ENCODE data around the gene PPIB.
A peak's percentile ranks its signal among the peaks of the same experiment; 100 is the strongest.

PPIB gene

DNA sequence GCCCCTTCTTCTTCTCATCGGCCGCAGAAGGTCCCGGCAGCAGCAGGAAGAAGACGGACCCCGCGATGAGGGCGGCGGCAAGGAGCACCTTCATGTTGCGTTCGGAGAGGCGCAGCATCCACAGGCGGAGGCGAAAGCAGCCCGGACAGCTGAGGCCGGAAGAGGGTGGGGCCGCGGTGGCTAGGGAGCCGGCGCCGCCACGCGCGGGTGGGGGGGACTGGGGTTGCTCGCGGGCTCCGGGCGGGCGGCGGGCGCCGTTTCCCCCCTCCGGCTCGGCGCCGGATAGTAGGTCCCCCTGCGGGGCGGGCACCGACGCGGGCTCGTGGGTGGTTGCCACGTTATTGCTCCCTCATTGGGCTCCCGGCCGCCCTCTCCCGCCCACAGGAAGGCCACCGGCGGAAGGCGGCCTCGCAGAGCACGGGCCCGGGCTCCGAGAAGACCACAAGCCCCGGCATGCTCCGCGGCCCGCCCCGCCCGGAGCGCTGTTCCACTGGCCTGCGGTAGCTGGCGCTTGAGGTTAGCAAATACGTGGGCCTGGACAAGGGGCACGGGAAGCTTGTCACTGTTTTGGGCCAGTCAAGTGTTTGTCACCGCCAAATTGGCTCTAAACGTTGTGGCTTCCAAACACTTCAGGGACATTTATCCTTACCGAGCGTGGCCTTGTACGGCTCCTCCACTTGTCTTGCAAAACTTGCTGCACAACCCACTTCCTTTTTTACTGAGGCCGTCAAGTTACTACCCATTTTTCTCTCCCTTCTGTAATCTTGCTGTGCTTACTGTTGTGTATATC is at the start of gene PPIB:
TSS of gene PPIB (minus strand) at position 154 of the 790 bp plus-strand sequence. CDS start at position 118, 36 bp downstream.
- H3K4me3 Mint-ChIP-seq: peak within 1 kb of the TSS; percentile 92
- peaks cover 59% of the 10 kb centered on the region for H3K4me1 Mint-ChIP-seq
- H3K27ac Mint-ChIP-seq: peak within 1 kb of the TSS; percentile 93
- no peaks in the 10 kb centered on the region for H3K27me3 Mint-ChIP-seq
- H3K36me3 Mint-ChIP-seq (ENCODE audit: low read depth): peaks cover 33% of the 10 kb centered on the region
- DNase-seq (peak; percentile 98), ATAC-seq (peak; percentile 95)
- no peaks in the 10 kb centered on the region for H3K9me3 Mint-ChIP-seq

DNA sequence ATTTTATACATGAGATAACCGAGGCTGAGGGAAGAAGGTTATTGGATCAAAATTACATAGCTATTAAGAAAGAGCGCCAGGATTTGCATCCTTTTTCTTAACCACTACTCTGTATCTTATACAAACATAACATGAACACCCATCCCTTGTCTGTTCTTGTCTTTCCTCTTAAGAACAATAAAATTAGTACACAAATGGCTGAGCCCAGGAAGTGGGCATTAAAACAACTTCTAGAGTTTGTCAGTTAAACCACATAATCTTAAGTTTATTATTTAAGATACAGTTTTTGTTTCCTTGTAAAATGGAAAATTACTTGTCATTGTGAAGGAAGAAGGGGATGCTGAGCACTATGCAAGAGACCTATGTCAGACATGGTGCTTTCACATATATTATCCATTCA is 48.9 kb upstream of the PPIB start:
- DNase-seq (no peak), ATAC-seq (no peak)
- Mint-ChIP-seq H3K36me3 (ENCODE audit: low read depth) (peaks cover 19% of the 10 kb centered on the region), H3K9me3 (no peaks in the 10 kb centered on the region), H3K4me1 (peaks cover 10% of the 10 kb centered on the region), H3K4me3 (no peak overlapping the region), H3K27ac (no peak overlapping the region), H3K27me3 (no peaks in the 10 kb centered on the region)

DNA sequence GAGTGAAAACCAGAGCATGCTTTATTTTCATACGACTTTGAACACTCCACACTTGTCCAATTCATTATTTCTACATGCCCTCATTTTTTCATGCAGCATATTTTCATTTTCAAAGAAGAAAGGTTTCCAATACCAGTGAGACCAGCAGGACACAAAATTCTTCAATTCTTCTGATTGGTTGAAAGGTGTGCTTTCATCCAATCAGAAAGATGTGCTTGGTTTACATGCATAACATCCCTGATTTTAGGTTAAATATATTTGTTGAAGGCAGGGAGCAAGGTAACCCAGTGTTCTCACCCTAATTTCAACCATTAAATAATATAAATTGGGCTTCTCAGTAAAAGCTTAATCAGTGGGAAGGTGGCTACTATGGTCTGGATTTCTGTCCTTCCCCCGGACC is 47.5 kb upstream of the PPIB start:
- Mint-ChIP-seq H3K4me1 (peaks cover 7% of the 10 kb centered on the region), H3K27ac (no peak overlapping the region), H3K36me3 (ENCODE audit: low read depth) (peaks cover 19% of the 10 kb centered on the region), H3K27me3 (no peaks in the 10 kb centered on the region), H3K4me3 (no peak overlapping the region), H3K9me3 (no peaks in the 10 kb centered on the region)
- DNase-seq: no peak
- ATAC-seq: no peak

DNA sequence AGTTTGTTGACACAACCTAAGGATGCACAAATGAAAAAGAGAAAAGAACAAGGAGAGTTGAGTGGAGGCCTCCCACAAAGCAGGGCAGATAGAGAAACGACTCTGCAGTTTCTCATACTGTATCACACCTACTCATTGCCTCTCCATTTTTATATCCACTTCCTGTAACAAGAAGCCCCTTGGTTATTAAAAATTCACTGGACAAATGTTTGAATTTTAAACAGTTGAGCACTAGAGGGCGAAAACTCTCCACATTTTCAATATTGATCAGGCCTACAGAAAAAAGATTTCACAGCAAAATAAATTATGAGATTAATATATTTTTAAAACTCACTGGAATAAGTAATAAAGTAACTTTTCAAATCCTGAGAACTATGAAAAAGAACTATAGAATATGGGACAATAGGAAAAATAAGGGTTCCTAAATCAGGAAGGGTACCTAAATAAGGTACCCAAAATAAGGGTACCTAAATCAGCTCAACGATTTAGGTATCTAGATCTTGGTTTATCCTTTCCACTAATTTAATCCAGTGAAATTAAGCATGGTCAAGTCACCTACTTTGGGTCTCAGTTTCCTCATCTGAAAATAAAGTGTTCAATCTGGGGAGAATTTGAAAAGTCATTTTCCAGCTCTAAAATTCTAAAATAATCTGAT is 47.0 kb upstream of the PPIB start:
- Mint-ChIP-seq H3K4me1 (peaks cover 7% of the 10 kb centered on the region), H3K9me3 (no peaks in the 10 kb centered on the region), H3K36me3 (ENCODE audit: low read depth) (peaks cover 19% of the 10 kb centered on the region), H3K27me3 (no peaks in the 10 kb centered on the region), H3K4me3 (no peak overlapping the region), H3K27ac (no peak overlapping the region)
- ATAC-seq (peak; percentile 40), DNase-seq (no peak)

DNA sequence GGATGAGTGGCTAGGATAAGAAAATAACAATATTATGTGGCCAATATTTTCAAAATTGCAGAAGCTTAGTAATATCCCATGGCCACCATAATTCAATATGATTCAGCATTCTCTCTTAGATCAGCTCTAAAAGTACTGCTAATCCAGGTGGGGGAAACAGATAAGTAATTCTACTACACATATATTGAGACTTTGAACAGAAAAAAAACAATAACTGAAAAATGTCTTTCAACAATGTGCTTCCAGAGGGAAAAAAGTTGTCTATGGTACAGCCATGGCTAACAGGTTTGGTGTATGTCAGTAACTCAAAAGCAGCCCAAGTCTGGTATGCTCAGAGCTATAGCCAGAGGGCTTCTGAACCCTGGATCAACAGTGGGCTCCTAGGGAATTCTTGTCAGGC is 42.4 kb upstream of the PPIB start:
- ATAC-seq (no peak), DNase-seq (no peak)
- H3K4me3 Mint-ChIP-seq: no peak overlapping the region
- H3K9me3 Mint-ChIP-seq: no peaks in the 10 kb centered on the region
- no peaks in the 10 kb centered on the region for H3K27me3 Mint-ChIP-seq
- H3K27ac Mint-ChIP-seq: no peak overlapping the region
- peaks cover 7% of the 10 kb centered on the region for H3K4me1 Mint-ChIP-seq
- peaks cover 19% of the 10 kb centered on the region for H3K36me3 Mint-ChIP-seq (ENCODE audit: low read depth)

DNA sequence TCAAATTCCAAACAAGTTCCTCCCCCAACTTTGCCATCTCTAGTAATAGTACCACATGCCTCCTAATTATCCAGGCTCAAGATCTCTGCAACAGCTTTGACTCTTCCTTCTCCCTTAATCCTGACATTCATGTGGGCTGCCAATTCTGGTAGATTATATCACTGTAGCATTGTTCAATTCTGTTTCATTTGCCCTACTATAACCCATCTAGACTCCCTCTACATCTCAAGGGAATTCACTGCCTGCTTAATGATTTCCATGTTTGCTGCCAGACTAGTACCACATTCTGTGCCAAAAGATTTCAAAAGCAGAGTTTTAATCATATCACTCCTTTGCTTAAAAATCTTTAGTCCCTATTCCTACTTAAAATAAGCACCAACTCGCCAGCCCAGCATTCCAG is 34.6 kb upstream of the PPIB start:
- ATAC-seq (no peak), DNase-seq (no peak)
- peaks cover 12% of the 10 kb centered on the region for H3K36me3 Mint-ChIP-seq (ENCODE audit: low read depth)
- H3K4me1 Mint-ChIP-seq: no peaks in the 10 kb centered on the region
- H3K9me3 Mint-ChIP-seq: no peaks in the 10 kb centered on the region
- H3K27ac Mint-ChIP-seq: no peak overlapping the region
- no peaks in the 10 kb centered on the region for H3K27me3 Mint-ChIP-seq
- H3K4me3 Mint-ChIP-seq: no peak overlapping the region

DNA sequence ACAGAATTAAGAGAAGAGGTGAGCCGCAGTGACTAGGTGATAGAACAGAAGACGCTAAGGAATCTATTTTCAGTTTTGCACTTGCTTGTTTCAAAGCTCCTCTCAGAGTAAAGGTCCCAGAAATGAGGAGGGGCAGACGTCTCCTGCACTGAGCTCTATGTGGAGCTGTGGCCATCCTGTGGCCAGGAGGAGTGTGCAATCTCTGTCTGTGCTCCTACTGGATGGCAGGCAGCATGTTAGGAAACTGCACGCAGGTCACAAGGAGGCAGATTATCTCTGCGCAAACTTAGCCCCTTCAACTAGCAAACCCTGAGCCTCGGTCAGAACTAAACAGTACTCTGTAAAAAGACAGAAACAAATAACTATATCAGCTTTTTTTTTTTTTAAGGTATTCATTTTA is 31.1 kb upstream of the PPIB start:
- H3K27me3 Mint-ChIP-seq: no peaks in the 10 kb centered on the region
- H3K4me3 Mint-ChIP-seq: no peak overlapping the region
- H3K36me3 Mint-ChIP-seq (ENCODE audit: low read depth): peaks cover 6% of the 10 kb centered on the region
- no peaks in the 10 kb centered on the region for H3K9me3 Mint-ChIP-seq
- peaks cover 3% of the 10 kb centered on the region for H3K4me1 Mint-ChIP-seq
- ATAC-seq: no peak
- no peak overlapping the region for H3K27ac Mint-ChIP-seq
- no peak for DNase-seq

DNA sequence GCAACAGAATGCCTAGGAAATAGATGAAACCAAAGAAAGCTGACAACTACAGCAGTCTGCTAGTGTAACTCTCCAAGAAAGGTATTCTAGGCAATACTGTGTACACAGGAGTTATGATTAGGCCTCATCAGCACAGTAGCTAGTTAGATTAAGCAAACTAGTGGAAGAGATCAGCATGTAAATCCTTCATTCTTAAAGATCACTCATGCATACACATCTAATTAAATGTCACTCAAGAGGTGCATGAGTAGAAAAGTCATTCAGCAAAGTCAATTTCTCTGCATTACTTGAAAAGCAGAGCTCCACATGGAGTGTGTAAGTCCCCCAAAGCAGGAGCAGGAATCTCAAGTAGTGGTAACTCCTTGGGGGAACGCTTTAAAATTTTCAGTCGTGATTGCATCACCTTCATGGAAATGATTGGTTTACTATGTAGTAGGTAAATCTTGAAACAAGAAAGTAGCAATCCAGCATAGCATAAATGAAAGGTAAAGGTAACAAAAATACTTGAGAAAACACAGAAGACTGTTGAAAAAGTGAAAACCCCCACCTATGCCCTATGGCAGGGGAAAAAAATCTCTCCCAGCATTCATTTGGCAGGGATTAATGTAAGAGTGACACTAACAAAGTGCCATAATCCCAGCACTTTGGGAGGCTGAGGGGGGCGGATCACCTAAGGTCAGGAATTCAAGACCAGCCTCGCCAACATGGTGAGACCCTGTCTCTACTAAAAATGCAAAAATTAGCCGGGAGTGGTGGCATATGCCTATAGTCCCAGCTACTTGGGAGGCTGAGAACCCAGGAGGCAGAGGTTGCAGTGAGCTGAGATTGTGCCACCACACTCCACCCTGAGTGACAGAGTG is 29.4 kb upstream of the PPIB start:
- no peak overlapping the region for H3K4me3 Mint-ChIP-seq
- H3K36me3 Mint-ChIP-seq (ENCODE audit: low read depth): peaks cover 9% of the 10 kb centered on the region
- H3K9me3 Mint-ChIP-seq: no peaks in the 10 kb centered on the region
- H3K27ac Mint-ChIP-seq: no peak overlapping the region
- ATAC-seq (no peak), DNase-seq (no peak)
- H3K27me3 Mint-ChIP-seq: no peaks in the 10 kb centered on the region
- peaks cover 16% of the 10 kb centered on the region for H3K4me1 Mint-ChIP-seq

DNA sequence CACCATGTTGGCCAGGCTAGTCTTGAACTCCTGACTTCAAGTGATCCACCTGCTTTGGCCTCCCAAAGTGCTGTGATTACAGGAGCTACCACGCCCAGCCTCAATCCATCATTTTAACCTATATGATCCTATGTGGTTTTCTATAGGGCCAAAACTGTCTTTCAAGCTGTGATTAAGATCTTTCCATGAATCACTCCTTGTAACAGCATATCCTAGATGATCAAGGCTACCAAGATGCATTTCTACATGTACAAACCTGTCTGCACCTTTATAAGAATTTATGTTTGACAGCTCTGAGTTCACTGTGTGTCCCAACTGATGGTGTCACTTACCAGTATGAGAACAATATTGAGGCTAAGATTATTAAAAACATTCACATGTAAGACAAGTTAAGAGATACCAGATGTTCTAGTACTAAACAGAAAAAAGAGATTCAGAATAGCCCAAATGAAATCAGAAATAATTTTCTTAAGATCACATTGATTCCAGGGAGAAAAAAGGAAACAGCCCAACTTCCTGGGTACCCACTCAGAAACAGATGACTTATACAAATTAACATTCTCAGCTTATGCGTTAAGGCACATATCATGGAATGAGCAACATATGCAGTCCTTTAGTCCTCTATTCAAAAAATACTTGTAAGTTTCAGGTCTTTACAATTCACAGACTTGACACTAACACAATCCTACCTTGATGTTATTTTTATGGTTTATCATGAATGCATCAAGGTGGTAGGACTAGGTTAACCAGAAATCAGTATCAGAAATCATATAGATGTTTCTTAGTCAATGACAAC is 24.8 kb upstream of the PPIB start:
- Mint-ChIP-seq H3K36me3 (ENCODE audit: low read depth) (peaks cover 10% of the 10 kb centered on the region), H3K4me3 (no peak overlapping the region), H3K27me3 (no peaks in the 10 kb centered on the region), H3K27ac (peak overlapping the region; percentile 37), H3K9me3 (no peaks in the 10 kb centered on the region), H3K4me1 (peaks cover 16% of the 10 kb centered on the region)
- no peak for DNase-seq
- ATAC-seq: no peak

DNA sequence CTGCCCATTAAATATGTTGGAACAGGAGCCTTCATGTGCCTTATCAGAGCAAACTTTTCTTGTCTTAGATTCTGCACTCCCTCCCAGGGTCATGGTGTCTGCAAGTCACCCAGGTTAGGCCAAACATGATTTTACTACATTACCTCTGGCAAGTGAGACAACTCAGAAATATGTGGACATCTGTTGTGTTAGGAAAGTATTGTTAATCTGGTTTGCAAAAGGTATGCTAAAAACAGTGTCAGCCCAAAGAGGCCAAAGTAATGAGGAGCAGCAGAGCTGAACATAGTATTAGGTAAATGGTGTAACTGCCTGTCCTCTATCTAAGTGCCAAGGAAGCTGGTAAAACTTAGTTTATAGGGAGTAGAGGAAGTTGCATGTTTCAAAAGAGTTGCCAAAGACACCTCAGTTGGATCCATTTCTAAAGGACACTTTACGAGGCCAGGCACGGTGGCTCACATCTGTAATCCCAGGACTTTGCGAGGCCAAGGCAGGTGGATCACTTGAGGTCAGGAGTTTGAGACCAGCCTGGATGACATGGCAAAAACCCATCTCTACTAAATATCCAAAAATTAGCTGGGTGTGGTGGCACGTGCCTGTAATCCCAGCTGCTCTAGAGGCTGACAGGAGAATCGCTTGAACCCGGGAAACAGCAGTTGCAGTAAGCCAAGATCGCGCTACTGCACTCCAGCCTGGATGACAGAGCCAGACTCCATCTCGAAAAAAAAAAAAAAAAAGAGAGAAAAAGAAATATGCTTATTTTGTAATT is 22.5 kb upstream of the PPIB start:
- Mint-ChIP-seq H3K27ac (no peak overlapping the region), H3K36me3 (ENCODE audit: low read depth) (peaks cover 10% of the 10 kb centered on the region), H3K4me1 (peaks cover 16% of the 10 kb centered on the region), H3K9me3 (no peaks in the 10 kb centered on the region), H3K4me3 (no peak overlapping the region), H3K27me3 (no peaks in the 10 kb centered on the region)
- ATAC-seq (no peak), DNase-seq (no peak)

DNA sequence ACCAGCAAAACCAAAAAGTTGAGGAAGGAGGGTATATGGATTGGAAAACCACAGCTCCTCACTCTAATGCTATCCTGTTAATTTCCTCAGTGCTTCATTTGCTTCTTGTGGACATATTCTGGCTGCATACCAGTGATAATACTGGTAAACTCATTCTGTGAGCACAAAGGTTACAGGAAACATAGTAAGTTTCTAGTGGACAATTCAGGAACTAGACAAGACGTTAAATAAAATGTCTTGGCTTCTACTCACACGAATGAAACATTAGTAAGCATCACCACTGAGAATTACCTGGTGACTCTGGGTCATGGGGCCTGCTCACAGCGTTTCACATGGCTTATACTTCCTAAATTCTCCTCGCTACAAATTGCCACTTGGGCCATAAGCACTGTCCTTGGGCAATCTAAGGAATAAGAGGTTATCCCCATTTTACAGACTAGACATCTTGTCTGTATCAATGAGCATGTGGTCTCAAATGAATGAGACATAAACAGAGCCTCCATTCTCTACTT is 20.1 kb upstream of the PPIB start:
- no peak for DNase-seq
- H3K4me1 Mint-ChIP-seq: peaks cover 4% of the 10 kb centered on the region
- H3K27ac Mint-ChIP-seq: no peak overlapping the region
- no peaks in the 10 kb centered on the region for H3K9me3 Mint-ChIP-seq
- H3K4me3 Mint-ChIP-seq: no peak overlapping the region
- no peaks in the 10 kb centered on the region for H3K27me3 Mint-ChIP-seq
- peaks cover 2% of the 10 kb centered on the region for H3K36me3 Mint-ChIP-seq (ENCODE audit: low read depth)
- ATAC-seq: no peak

DNA sequence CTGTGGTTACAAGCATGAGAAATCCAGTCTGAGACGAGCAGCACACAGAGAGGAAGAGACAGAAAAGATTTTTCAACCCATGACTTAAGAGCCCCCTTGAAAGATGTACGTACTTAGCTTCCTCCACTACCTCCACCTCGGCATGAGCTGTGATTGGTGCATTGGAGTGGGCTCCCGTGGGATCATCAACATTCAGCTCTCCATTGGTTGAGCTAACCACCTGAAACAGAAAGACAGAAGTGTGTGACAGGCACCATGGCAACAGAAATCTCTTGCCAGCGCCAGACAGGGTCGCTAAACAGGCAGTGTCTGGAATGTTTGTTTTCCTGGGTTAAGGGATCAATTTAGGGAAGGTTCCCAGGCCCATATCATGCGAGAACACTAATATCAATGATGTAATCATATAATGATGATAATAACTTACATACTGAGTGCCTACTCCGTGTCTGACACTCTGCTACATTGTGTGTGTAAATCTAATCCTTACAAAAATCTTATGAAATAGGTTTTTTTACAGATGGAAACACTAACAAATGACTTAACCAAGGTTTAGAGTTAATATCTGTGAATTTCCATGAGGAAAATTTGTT is 17.5 kb upstream of the PPIB start:
- H3K4me1 Mint-ChIP-seq: no peaks in the 10 kb centered on the region
- H3K9me3 Mint-ChIP-seq: no peaks in the 10 kb centered on the region
- peaks cover 9% of the 10 kb centered on the region for H3K36me3 Mint-ChIP-seq (ENCODE audit: low read depth)
- no peak for ATAC-seq
- no peak for DNase-seq
- H3K27me3 Mint-ChIP-seq: no peaks in the 10 kb centered on the region
- H3K4me3 Mint-ChIP-seq: no peak overlapping the region
- no peak overlapping the region for H3K27ac Mint-ChIP-seq

Data from activated naive CD8-positive, alpha-beta T cell treated with anti-CD3 and anti-CD28 coated beads, Interleukin-2, amount 50 U/mL, for 24 hours (primary cell).